ENCODE data around the gene SPEM3. TPM values are rescaled to one million over a fixed set of nuclear protein-coding genes. Genes with fewer than 3 reads are reported as not detected.

Gene SPEM3
- total and polyA plus RNA-seq, 4 donors = not detected

DNA sequence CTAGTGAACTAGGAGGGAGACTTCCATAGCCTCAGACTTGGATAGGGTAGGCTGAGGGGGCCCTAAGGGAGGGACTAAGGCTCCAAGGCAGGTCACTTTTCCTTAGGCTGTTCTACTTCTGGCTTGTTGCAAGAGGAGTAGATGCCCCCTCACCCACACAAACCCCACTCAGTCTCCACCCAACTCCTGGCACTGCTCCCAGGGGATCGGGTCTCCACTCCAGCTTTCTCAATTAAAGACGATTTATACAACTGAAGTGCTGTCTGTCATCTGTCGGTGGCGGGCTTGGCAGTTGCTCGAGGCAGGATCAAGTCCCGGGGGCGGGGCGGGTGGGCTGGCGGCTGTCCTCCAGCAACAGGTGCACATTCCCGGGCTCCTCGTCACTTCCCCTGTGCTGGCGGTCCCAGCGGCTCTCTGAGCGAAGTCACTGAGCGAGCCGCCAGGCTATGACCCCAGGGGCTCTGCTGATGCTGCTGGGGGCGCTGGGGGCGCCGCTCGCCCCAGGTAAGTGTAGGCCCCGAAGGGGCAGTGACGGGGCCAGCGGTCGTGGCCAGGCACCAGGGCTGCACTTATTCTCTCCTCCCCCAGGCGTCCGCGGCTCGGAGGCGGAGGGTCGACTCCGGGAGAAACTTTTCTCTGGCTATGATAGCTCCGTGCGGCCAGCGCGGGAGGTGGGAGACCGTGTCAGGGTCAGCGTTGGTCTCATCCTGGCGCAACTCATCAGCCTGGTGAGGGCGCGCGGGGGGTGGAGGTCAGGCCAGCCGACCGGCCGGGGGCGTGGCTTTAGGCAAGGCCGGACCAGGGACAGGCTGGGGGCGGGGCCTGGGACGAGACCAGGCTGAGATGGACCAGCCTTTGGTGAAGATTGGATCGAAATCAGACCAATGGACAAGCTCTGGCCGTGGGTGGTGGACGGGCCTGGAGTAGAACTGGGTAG is 16.3 kb downstream of the SPEM3 start, which contains the start of gene CHRNB1:
Gene CHRNB1, plus strand, starts transcription at position 380 of the 937 bp plus-strand sequence. Its CDS starts 67 bp downstream, at position 447.
- ATAC-seq (ENCODE audit: insufficient read depth, low FRiP score) (peak; percentile 89), DNase-seq (peak in 1 of 3 donors; percentile 59)
- Histone ChIP-seq H3K9ac (ENCODE audit: insufficient read depth in 1 of 2, low read length in 2 of 2) (no peak within 1 kb of the TSS), H3K9me3 (ENCODE audit: control insufficient read depth in 4 of 4, insufficient read depth in 3 of 4, low read length in 3 of 4) (no peaks in the 10 kb centered on the region), H3K4me1 (ENCODE audit: control insufficient read depth in 5 of 5, insufficient read depth in 5 of 5, low read length in 5 of 5) (peaks cover 0 to 15% (median 7%) of the 10 kb centered on the region in 5 donors), H3K36me3 (ENCODE audit: control insufficient read depth in 4 of 4, insufficient read depth in 4 of 4, low read length in 4 of 4) (no peaks in the 10 kb centered on the region), H3K4me3 (no peak within 1 kb of the TSS), H3K27ac (ENCODE audit: low read depth in 1 of 2, low read length in 1 of 2) (peak within 1 kb of the TSS in 1 of 2 donors; percentile 37), H3K27me3 (ENCODE audit: control insufficient read depth in 3 of 3, insufficient read depth in 3 of 3, low read length in 2 of 3) (peaks cover 0 to 44% (median 38%) of the 10 kb centered on the region in 3 donors)
- WGBS, 2 donors = 3 to 8% methylated on average over 46 to 51 of the region's 51 CpGs
- TF ChIP-seq, protein P1, sequence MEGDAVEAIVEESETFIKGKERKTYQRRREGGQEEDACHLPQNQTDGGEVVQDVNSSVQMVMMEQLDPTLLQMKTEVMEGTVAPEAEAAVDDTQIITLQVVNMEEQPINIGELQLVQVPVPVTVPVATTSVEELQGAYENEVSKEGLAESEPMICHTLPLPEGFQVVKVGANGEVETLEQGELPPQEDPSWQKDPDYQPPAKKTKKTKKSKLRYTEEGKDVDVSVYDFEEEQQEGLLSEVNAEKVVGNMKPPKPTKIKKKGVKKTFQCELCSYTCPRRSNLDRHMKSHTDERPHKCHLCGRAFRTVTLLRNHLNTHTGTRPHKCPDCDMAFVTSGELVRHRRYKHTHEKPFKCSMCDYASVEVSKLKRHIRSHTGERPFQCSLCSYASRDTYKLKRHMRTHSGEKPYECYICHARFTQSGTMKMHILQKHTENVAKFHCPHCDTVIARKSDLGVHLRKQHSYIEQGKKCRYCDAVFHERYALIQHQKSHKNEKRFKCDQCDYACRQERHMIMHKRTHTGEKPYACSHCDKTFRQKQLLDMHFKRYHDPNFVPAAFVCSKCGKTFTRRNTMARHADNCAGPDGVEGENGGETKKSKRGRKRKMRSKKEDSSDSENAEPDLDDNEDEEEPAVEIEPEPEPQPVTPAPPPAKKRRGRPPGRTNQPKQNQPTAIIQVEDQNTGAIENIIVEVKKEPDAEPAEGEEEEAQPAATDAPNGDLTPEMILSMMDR (IDR thresholded peaks at IDR 0.05; ENCODE audit: control extremely low read depth, extremely low read depth) = no peak

GRCh38 chr17:7445619-7445968 is 16.9 kb downstream of the SPEM3 start:
- H3K9me3 ChIP-seq (ENCODE audit: control insufficient read depth in 4 of 4, insufficient read depth in 3 of 4, low read length in 3 of 4) = no peaks in the 10 kb centered on the region
- no peak overlapping the region for H3K9ac ChIP-seq (ENCODE audit: insufficient read depth in 1 of 2, low read length in 2 of 2)
- TF ChIP-seq, protein P1 (IDR thresholded peaks at IDR 0.05; ENCODE audit: control extremely low read depth, extremely low read depth) = no peak
- H3K4me1 ChIP-seq (ENCODE audit: control insufficient read depth in 5 of 5, insufficient read depth in 5 of 5, low read length in 5 of 5) = peaks cover 0 to 10% (median 3%) of the 10 kb centered on the region in 5 donors
- WGBS, 2 donors = 3 to 5% methylated on average over 16 of the region's 16 CpGs
- no peak for DNase-seq
- ATAC-seq (ENCODE audit: insufficient read depth, low FRiP score) = peak; percentile 37
- peaks cover 0 to 41% (median 34%) of the 10 kb centered on the region in 3 donors for H3K27me3 ChIP-seq (ENCODE audit: control insufficient read depth in 3 of 3, insufficient read depth in 3 of 3, low read length in 2 of 3)
- H3K4me3 ChIP-seq = no peak overlapping the region
- H3K27ac ChIP-seq (ENCODE audit: low read depth in 1 of 2, low read length in 1 of 2) = no peak overlapping the region
- no peaks in the 10 kb centered on the region for H3K36me3 ChIP-seq (ENCODE audit: control insufficient read depth in 4 of 4, insufficient read depth in 4 of 4, low read length in 4 of 4)

GRCh38 chr17:7448461-7448860 is 19.8 kb downstream of the SPEM3 start:
- Histone ChIP-seq H3K27me3 (ENCODE audit: control insufficient read depth in 3 of 3, insufficient read depth in 3 of 3, low read length in 2 of 3) (peaks cover 0 to 35% (median 32%) of the 10 kb centered on the region in 3 donors), H3K4me1 (ENCODE audit: control insufficient read depth in 5 of 5, insufficient read depth in 5 of 5, low read length in 5 of 5) (peaks cover 0 to 5% (median 0%) of the 10 kb centered on the region in 5 donors), H3K27ac (ENCODE audit: low read depth in 1 of 2, low read length in 1 of 2) (no peak overlapping the region), H3K9ac (ENCODE audit: insufficient read depth in 1 of 2, low read length in 2 of 2) (no peak overlapping the region), H3K36me3 (ENCODE audit: control insufficient read depth in 4 of 4, insufficient read depth in 4 of 4, low read length in 4 of 4) (no peaks in the 10 kb centered on the region), H3K9me3 (ENCODE audit: control insufficient read depth in 4 of 4, insufficient read depth in 3 of 4, low read length in 3 of 4) (no peaks in the 10 kb centered on the region), H3K4me3 (no peak overlapping the region)
- no peak for ATAC-seq (ENCODE audit: insufficient read depth, low FRiP score)
- no peak for DNase-seq
- TF ChIP-seq, protein P1 (IDR thresholded peaks at IDR 0.05; ENCODE audit: control extremely low read depth, extremely low read depth) = no peak
- WGBS, 2 donors = 91 to 92% methylated on average over 7 of the region's 7 CpGs

Measured in lung (tissue), 12 donors.